HEK293T (cell line): Measurements from ENCODE around the gene KRTAP21-1.

Source experiments
- ARNT ChIP-seq: fragments of 450-650 bp; IDR thresholded peaks from 2 replicates; pipeline ENCODE4 v1.6.1; 2017; ENCODE audit warnings: mild to moderate bottlenecking
- BHLHE40 ChIP-seq: fragments of 450-650 bp; IDR thresholded peaks from 2 replicates; pipeline ENCODE4 v1.6.1; 2016; ENCODE audit warnings: mild to moderate bottlenecking, moderate library complexity, borderline replicate concordance
- ELF4 ChIP-seq: fragments of 450-650 bp; IDR thresholded peaks from 2 replicates; pipeline ENCODE4 v1.6.1; 2017; ENCODE audit warnings: antibody characterized with exemption
- FOXK2 ChIP-seq: fragments of 450-650 bp; IDR thresholded peaks from 2 replicates; pipeline ENCODE4 v1.6.1; 2016; ENCODE audit warnings: mild to moderate bottlenecking
- FOXM1 ChIP-seq: fragments of 450-650 bp; IDR thresholded peaks from 2 replicates; pipeline ENCODE4 v1.6.1; 2017; ENCODE audit warnings: mild to moderate bottlenecking, borderline replicate concordance
- HDGF ChIP-seq: fragments of 450-650 bp; IDR thresholded peaks from 2 replicates; pipeline ENCODE4 v1.6.1; 2017; ENCODE audit warnings: antibody characterized with exemption, borderline replicate concordance
- L3MBTL2 ChIP-seq: fragments of 450-650 bp; conservative IDR thresholded peaks from 2 replicates; pipeline ENCODE4 v1.6.1; 2016; ENCODE audit warnings: mild to moderate bottlenecking
- LEF1 ChIP-seq: fragments of 450-650 bp; IDR thresholded peaks from 2 replicates; pipeline ENCODE4 v1.6.1; 2017; ENCODE audit warnings: mild to moderate bottlenecking, borderline replicate concordance
- NFRKB ChIP-seq: fragments of 450-650 bp; IDR thresholded peaks from 2 replicates; pipeline ENCODE4 v1.6.1; 2016; ENCODE audit warnings: mild to moderate bottlenecking, moderate library complexity
- SP1 ChIP-seq: fragments of 450-650 bp; IDR thresholded peaks from 2 replicates; pipeline ENCODE4 v1.6.1; 2017
- TF ChIP-seq, protein P1 (sequence below): fragments of 450-650 bp; IDR thresholded peaks from 2 replicates; pipeline ENCODE4 v1.6.1; 2016

DNA sequence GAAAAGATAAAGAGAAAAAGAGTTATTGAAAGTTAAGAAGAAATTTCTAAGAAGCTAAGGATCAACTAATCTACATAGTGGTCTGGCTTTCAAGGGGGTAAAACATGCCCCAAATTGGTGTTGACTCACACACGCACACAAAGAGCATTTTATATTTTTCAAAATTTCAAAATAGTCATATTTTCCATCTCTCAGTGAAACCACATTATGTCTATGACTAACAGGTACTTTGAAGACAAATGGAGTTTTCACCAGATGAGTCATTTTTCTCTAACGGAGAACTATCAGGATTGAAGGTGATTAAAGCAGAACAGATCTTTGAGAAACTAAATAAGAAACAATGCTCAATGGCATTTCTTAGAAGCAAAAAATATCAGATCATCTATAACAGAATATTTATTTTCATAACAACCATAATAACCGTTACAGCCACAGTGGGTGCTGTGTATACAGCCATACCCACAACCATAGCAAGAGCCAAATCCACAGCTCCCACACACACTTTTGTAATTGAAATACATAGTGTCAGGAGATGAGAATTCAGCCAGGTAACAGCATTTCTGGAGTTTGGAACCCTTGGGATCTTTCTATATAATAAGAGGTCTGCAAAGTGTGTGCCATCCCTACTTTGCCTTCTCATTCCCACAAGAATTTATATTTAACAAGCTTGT, 36.9 kb downstream of the KRTAP21-1 start, which contains the start of gene KRTAP21-3:
- TF ChIP-seq HDGF (no peak), ARNT (no peak), ELF4 (no peak), SP1 (no peak), NFRKB (no peak), BHLHE40 (no peak), L3MBTL2 (no peak), LEF1 (no peak), FOXM1 (no peak), FOXK2 (no peak)
- TF ChIP-seq, protein P1, sequence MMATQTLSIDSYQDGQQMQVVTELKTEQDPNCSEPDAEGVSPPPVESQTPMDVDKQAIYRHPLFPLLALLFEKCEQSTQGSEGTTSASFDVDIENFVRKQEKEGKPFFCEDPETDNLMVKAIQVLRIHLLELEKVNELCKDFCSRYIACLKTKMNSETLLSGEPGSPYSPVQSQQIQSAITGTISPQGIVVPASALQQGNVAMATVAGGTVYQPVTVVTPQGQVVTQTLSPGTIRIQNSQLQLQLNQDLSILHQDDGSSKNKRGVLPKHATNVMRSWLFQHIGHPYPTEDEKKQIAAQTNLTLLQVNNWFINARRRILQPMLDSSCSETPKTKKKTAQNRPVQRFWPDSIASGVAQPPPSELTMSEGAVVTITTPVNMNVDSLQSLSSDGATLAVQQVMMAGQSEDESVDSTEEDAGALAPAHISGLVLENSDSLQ: no peak
